GM12878 (cell line): Measurements from ENCODE around the gene FBXO42. TPM values are rescaled to one million over a fixed set of nuclear protein-coding genes. Genes with fewer than 3 reads are reported as not detected.

ENCODE experiments used
- BRCA1 ChIP-seq: IDR thresholded peaks from 2 replicates; pipeline ENCODE4 v1.6.1; 2011; ENCODE audit warnings: low read depth, low read length, improper control_type of control experiment
- CBX5 ChIP-seq: sonication (generic); IDR thresholded peaks from 2 replicates; pipeline ENCODE4 v1.6.1; 2016; ENCODE audit warnings: low read depth, moderate library complexity, mild to moderate bottlenecking, inconsistent platforms
- E4F1 ChIP-seq: fragments of 450-650 bp; IDR thresholded peaks from 2 replicates; pipeline ENCODE4 v1.6.1; 2018; ENCODE audit warnings: borderline replicate concordance, mild to moderate bottlenecking; ENCODE audit not compliant: partially characterized antibody
- EED ChIP-seq: sonication (generic); IDR thresholded peaks from 2 replicates; pipeline ENCODE4 v1.6.1; 2016; ENCODE audit warnings: antibody characterized with exemption, low read depth
- GABPA ChIP-seq: IDR thresholded peaks from 2 replicates; pipeline ENCODE4 v1.6.1; 2014; ENCODE audit warnings: antibody characterized with exemption, low read depth, mild to moderate bottlenecking, inconsistent platforms
- IRF3 ChIP-seq: fragments of 450-650 bp; IDR thresholded peaks from 2 replicates; pipeline ENCODE4 v1.6.1; 2014; ENCODE audit warnings: mild to moderate bottlenecking
- MEF2B ChIP-seq: fragments of 450-650 bp; IDR thresholded peaks from 2 replicates; pipeline ENCODE4 v1.6.1; 2018; ENCODE audit warnings: mild to moderate bottlenecking, moderate library complexity; ENCODE audit not compliant: partially characterized antibody, poor library complexity, severe bottlenecking
- NKRF ChIP-seq: fragments of 450-650 bp; conservative IDR thresholded peaks from 2 replicates; pipeline ENCODE4 v1.6.1; 2017; ENCODE audit warnings: mild to moderate bottlenecking, moderate library complexity
- PKNOX1 ChIP-seq: fragments of 450-650 bp; IDR thresholded peaks from 2 replicates; pipeline ENCODE4 v1.6.1; 2016; ENCODE audit warnings: mild to moderate bottlenecking
- PRDM15 ChIP-seq: fragments of 450-650 bp; formaldehyde crosslinking; IDR thresholded peaks from 2 replicates; pipeline ENCODE4 v1.4.0; 2020; ENCODE audit warnings: mild to moderate bottlenecking, moderate library complexity
- RCOR1 ChIP-seq: conservative IDR thresholded peaks from 2 replicates; pipeline ENCODE4 v1.6.1; 2012; ENCODE audit warnings: low read depth, low read length, improper control_type of control experiment
- SKIL ChIP-seq: fragments of 450-650 bp; IDR thresholded peaks from 2 replicates; pipeline ENCODE4 v1.6.1; 2017; ENCODE audit warnings: mild to moderate bottlenecking, low read depth, inconsistent platforms; ENCODE audit not compliant: poor library complexity, severe bottlenecking
- SP1 ChIP-seq: IDR thresholded peaks from one replicate; pipeline ENCODE4 v1.6.1; 2011; ENCODE audit warnings: low read depth, low read length
- TBL1XR1 ChIP-seq: IDR thresholded peaks from 2 replicates; pipeline ENCODE4 v1.6.1; 2012; ENCODE audit warnings: low read depth, low read length, improper control_type of control experiment
- ZNF24 ChIP-seq: fragments of 450-650 bp; IDR thresholded peaks from 2 replicates; pipeline ENCODE4 v1.6.1; 2017; ENCODE audit warnings: antibody characterized with exemption, mild to moderate bottlenecking
- ZNF384 ChIP-seq: IDR thresholded peaks from 2 replicates; pipeline ENCODE4 v1.6.1; 2012; ENCODE audit warnings: low read depth, mild to moderate bottlenecking, low read length, improper control_type of control experiment, borderline replicate concordance
- polyA plus RNA-seq, 11 experiments: library from polyadenylated mRNA; depleted of rRNA in 4 of 11; unstranded in 6 of 11; stranded (reverse) in 5 of 11; fragments of >200 nt; fragmentation: Nextera tagmentation in 4 of 11; fragmentation: Illumina TruSeq in 1 of 11; extraction: Ambion mirVana in 4 of 11; extraction: Trizol in 1 of 11; gene quantifications; 1 replicate in 1 of 11; 2 replicates in 10 of 11; pipeline versions ENCODE4 v1.2.1 to v1.2.3, GENCODE V29; 2011 to 2016; ENCODE audit warnings: inconsistent platforms in 2 of 11, missing spikeins in 2 of 11, low read depth in 1 of 11
- total RNA-seq, 4 experiments: library from RNA; depleted of rRNA in 3 of 4; stranded (reverse); fragments of >200 nt in 3 of 4; fragmentation: Illumina TruSeq in 1 of 4; extraction: Trizol in 1 of 4; gene quantifications; 2 replicates each; pipeline versions ENCODE4 v1.2.1 to v1.2.3, GENCODE V29; 2013 to 2021

FBXO42 gene
- total and polyA plus RNA-seq, 10 of the 15 experiments (the other 5 are each of a cell fraction or from before 2014, with no cell fraction given): 6.1 to 23.8 (median 15.2) TPM

- no peak; the same call in 1 of the 2 replicates for TF ChIP-seq RCOR1
- no peak for TF ChIP-seq BRCA1
- no peak for TF ChIP-seq PRDM15 (CRISPR knock-in tag)
- peak; percentile 52 for TF ChIP-seq SP1
- no peak for TF ChIP-seq GABPA
- TF ChIP-seq TBL1XR1: peak; percentile 86
- TF ChIP-seq ZNF24: no peak
- peak; percentile 57 for TF ChIP-seq E4F1
- TF ChIP-seq SKIL: peak; percentile 63
- TF ChIP-seq CBX5: no peak
- peak; percentile 76 for TF ChIP-seq MEF2B
- TF ChIP-seq PKNOX1: peak; percentile 93
- TF ChIP-seq ZNF384: peak; percentile 86
- peak; percentile 56; the same call in 1 of the 2 replicates for TF ChIP-seq NKRF
- 0 out of 2 replicates have a peak, but pooled peaks have one; percentile 11 for TF ChIP-seq IRF3
- TF ChIP-seq EED: peak; percentile 82
Measured at GRCh38 chr1:16367258-16367967, 15.1 kb upstream of the FBXO42 start (continued).
